Fibroblast of skin of left quadriceps (primary cell): Measurements from ENCODE around the gene C10orf95.

Source experiments
- DNase-seq, 2 experiments: peaks; one replicate each; pipeline ENCODE4 v3.0.0-alpha.2; 2013; ENCODE audit warnings: low read depth in 2 of 2

Gene C10orf95

GRCh38 chr10:102416695-102417094, 34.6 kb downstream of the C10orf95 start:
- no peak for DNase-seq

GRCh38 chr10:102416283-102416682, 35.1 kb downstream of the C10orf95 start:
- DNase-seq = no peak

- DNase-seq = no peak
These were observed 36.6 kb downstream of the C10orf95 start for GRCh38 chr10:102414749-102415148.

- DNase-seq = no peak
These were observed 37.4 kb downstream of the C10orf95 start for GRCh38 chr10:102413806-102414561.

- DNase-seq = no peak
These were observed 38.2 kb downstream of the C10orf95 start for GRCh38 chr10:102413053-102413705.

GRCh38 chr10:102412293-102412692, 39.0 kb downstream of the C10orf95 start:
- no peak for DNase-seq

GRCh38 chr10:102411341-102412255, 39.7 kb downstream of the C10orf95 start:
- DNase-seq = no peak

GRCh38 chr10:102410429-102411073, 40.8 kb downstream of the C10orf95 start:
- no peak for DNase-seq

- no peak for DNase-seq
These were observed 41.5 kb downstream of the C10orf95 start for GRCh38 chr10:102409604-102410428.

- DNase-seq = no peak
These were observed 42.4 kb downstream of the C10orf95 start for GRCh38 chr10:102408728-102409603.

- DNase-seq = no peak
These were observed 43.1 kb downstream of the C10orf95 start for GRCh38 chr10:102408131-102408727.

- no peak for DNase-seq
These were observed 43.8 kb downstream of the C10orf95 start for GRCh38 chr10:102407425-102408130.

- DNase-seq = no peak
These were observed 44.5 kb downstream of the C10orf95 start for GRCh38 chr10:102406815-102407214.

GRCh38 chr10:102405632-102406031, 45.7 kb downstream of the C10orf95 start:
- no peak for DNase-seq

- no peak for DNase-seq
These were observed 46.2 kb downstream of the C10orf95 start for GRCh38 chr10:102405108-102405571.

GRCh38 chr10:102404361-102405107, 46.8 kb downstream of the C10orf95 start:
- DNase-seq = no peak

- no peak for DNase-seq
These were observed 48.2 kb downstream of the C10orf95 start for GRCh38 chr10:102403115-102403514.

GRCh38 chr10:102402512-102402896, 48.8 kb downstream of the C10orf95 start:
- no peak for DNase-seq
